Cardiac muscle cell (in vitro differentiated cells and primary cell): Measurements from ENCODE around the gene ANKRD33B. TPM values are rescaled to one million over a fixed set of nuclear protein-coding genes. Genes with fewer than 3 reads are reported as not detected.

Experiments
- DNase-seq, 2 donors: peaks; one replicate each; pipeline versions ENCODE4 v3.0.0 to v3.0.0-alpha.2; 2010 to 2017; ENCODE audit warnings: low read depth in 1 of 2, low spot score in 1 of 2
- H3K27ac ChIP-seq: fragments of 200-600 bp; sonication (generic); 2 replicates; pipeline ENCODE4 v1.5.1; 2016
- H3K27me3 ChIP-seq: fragments of 200-600 bp; sonication (generic); 2 replicates; pipeline ENCODE4 v1.6.0; 2016; ENCODE audit warnings: control low read depth
- H3K36me3 ChIP-seq: fragments of 200-600 bp; sonication (generic); 2 replicates; pipeline ENCODE4 v1.5.1; 2016; ENCODE audit warnings: control low read depth
- H3K4me1 ChIP-seq: fragments of 200-600 bp; sonication (generic); 2 replicates; pipeline ENCODE4 v1.8.1; 2017; ENCODE audit warnings: low read depth, mild to moderate bottlenecking, mixed run types
- H3K4me3 ChIP-seq: fragments of 200-600 bp; sonication (generic); 2 replicates; pipeline ENCODE4 v1.5.1; 2016; ENCODE audit warnings: mild to moderate bottlenecking
- H3K9me3 ChIP-seq: fragments of 200-600 bp; sonication (generic); 2 replicates; pipeline ENCODE4 v1.5.1; 2017; ENCODE audit warnings: low read depth, mild to moderate bottlenecking, control low read depth
- polyA plus RNA-seq: library from polyadenylated mRNA; unstranded; fragments of >200 nt; fragmentation: Nextera tagmentation; extraction: Ambion mirVana; gene quantifications from 2 replicates; pipeline ENCODE4 v1.2.1, GENCODE V29; 2016
- total RNA-seq: library from RNA; depleted of rRNA; stranded (reverse); fragments of >200 nt; gene quantifications from 2 replicates; pipeline ENCODE4 v1.2.3, GENCODE V29; 2016
- TF ChIP-seq, protein P1 (sequence below): IDR thresholded peaks from 2 replicates; pipeline ENCODE4 v1.5.1; 2012; ENCODE audit warnings: low read depth, mild to moderate bottlenecking, low read length

Gene ANKRD33B
- total and polyA plus RNA-seq, 2 experiments from 2014 or later: 5.7 to 14.8 TPM

DNA sequence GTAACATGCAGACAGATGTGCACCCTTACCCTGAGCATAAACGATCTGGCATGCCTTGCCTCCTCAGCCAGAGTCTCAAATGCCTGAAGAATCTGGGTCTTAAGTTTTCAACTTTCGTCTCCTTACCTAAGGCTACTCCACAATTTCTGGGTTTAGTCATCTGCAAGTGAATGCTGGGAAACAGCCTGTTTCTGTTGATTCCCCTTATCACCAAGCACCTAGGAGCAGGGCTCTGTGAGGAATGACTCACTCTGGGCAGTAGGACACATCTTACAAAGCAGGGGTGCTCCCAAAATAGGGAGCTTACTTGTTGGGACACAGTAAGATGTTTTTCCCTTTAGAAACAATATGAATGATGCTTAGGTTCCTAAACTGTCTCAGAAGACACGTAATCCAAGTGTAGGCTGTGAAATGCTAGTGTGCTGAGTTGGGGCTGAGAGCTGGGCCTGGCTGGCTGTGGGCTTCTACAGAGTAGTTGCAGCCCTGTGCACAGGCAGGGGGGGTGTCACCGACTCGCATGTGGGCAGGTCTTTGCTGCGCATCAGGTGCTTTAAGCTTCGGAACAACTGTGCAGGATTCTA, 139.1 kb downstream of the ANKRD33B start:
- H3K27ac ChIP-seq: no peak overlapping the region
- H3K9me3 ChIP-seq: no peaks in the 10 kb centered on the region
- H3K36me3 ChIP-seq: no peaks in the 10 kb centered on the region
- no peaks in the 10 kb centered on the region for H3K4me1 ChIP-seq
- H3K4me3 ChIP-seq: no peak overlapping the region
- DNase-seq: peak in 1 of 2 donors; percentile 35
- H3K27me3 ChIP-seq: no peaks in the 10 kb centered on the region
- TF ChIP-seq, protein P1, sequence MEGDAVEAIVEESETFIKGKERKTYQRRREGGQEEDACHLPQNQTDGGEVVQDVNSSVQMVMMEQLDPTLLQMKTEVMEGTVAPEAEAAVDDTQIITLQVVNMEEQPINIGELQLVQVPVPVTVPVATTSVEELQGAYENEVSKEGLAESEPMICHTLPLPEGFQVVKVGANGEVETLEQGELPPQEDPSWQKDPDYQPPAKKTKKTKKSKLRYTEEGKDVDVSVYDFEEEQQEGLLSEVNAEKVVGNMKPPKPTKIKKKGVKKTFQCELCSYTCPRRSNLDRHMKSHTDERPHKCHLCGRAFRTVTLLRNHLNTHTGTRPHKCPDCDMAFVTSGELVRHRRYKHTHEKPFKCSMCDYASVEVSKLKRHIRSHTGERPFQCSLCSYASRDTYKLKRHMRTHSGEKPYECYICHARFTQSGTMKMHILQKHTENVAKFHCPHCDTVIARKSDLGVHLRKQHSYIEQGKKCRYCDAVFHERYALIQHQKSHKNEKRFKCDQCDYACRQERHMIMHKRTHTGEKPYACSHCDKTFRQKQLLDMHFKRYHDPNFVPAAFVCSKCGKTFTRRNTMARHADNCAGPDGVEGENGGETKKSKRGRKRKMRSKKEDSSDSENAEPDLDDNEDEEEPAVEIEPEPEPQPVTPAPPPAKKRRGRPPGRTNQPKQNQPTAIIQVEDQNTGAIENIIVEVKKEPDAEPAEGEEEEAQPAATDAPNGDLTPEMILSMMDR: no peak

DNA sequence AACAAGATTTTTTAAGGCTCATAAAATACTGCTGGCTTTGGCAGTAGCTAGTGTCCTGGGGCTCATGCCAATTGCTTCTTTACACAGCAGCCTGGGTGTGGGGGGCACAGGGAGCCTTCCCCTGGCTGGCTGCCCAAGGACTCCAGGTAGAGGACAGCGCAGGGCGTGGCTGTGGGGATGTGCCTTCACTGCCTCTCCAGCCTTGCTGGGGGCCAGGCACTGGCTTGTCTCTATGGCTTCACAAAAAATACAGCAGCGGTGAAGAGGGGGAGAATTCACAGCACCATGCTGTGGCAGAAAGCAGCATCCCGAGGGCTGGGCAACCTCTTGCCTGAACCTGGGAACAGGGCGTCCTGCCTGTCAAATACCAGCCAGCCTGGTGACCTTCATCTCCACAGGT, 139.8 kb downstream of the ANKRD33B start:
- Histone ChIP-seq H3K27me3 (no peaks in the 10 kb centered on the region), H3K36me3 (no peaks in the 10 kb centered on the region), H3K4me1 (no peaks in the 10 kb centered on the region), H3K27ac (no peak overlapping the region), H3K9me3 (no peaks in the 10 kb centered on the region), H3K4me3 (no peak overlapping the region)
- DNase-seq: no peak
- TF ChIP-seq, protein P1: no peak

DNA sequence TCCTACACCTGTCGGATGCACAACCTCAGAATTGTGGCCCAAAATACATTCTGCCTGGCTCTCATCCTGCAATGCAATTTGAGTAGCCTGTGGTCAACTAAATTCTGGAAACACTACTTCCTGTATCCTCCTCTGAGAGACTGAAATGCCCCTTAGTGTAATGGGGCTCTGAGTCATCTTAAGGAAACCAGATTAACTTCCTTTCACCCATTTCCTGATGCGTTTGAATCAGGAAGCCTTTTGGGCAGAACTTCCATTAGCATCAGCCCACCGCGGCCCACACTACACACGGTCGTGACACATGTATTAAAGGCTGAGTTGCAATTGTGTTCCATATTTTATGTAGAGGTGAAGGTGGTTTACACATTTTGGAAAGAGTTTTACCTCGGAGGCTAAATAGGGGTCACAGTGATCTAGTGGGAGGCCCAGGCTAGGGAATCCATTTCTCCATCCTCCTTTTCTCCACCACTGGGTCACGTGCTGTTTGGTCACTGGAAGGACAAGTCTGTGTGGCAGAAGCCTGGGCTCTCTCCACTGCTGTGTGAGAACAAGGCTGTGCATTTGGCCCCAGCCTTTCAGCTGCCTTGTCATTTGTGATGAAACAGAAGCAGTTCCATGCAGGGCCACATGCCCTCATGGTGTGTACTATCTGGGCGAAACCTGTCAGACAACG, 141.2 kb downstream of the ANKRD33B start:
- Histone ChIP-seq H3K27ac (no peak overlapping the region), H3K36me3 (no peaks in the 10 kb centered on the region)

DNA sequence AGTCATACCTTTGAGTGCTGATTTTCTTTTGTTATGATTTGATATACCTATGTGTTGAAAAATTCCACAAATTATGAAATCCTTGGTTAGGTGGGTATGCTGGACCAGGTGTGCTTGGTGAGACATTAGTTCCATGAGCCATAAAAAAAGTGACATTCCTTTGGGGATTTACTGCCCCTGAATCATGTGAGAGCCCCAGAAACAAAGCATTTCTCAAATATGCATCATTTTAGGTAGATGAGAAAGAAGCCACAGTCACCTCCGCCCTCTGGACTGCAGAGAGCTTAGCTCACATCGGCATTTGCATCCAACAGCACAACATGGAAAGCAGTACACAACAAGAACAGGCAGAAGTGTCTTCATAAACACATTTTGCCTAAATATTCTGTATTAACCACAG, 141.9 kb downstream of the ANKRD33B start:
- H3K4me3 ChIP-seq: no peak overlapping the region
- TF ChIP-seq, protein P1: no peak
- no peaks in the 10 kb centered on the region for H3K4me1 ChIP-seq
- no peaks in the 10 kb centered on the region for H3K27me3 ChIP-seq
- no peaks in the 10 kb centered on the region for H3K9me3 ChIP-seq
- no peak for DNase-seq
- no peaks in the 10 kb centered on the region for H3K36me3 ChIP-seq
- H3K27ac ChIP-seq: no peak overlapping the region

More for the DNA sequence above, 141.2 kb downstream of the ANKRD33B start:
- Histone ChIP-seq H3K4me3 (no peak overlapping the region), H3K9me3 (no peaks in the 10 kb centered on the region), H3K27me3 (no peaks in the 10 kb centered on the region), H3K4me1 (no peaks in the 10 kb centered on the region)
- TF ChIP-seq, protein P1: no peak
- peak in 1 of 2 donors; percentile 78 for DNase-seq

DNA sequence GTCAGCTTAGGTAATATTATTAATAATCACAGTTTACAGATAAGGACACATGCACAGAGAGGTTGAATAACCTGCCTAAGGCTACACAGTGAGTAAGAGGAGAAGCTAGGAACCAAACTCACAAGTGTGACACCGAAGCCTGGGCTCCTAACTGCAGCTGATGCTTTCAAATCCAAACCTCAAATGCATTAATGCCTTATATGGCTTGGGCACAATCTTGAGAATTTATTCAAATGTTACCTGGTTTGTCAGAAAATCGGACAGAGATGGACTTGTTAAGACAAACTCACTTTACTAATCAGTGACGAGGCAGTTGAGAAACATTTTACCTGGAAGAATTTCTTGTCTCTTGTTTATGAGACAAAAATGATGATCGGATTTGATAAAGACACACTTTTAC, 142.5 kb downstream of the ANKRD33B start:
- TF ChIP-seq, protein P1: no peak
- no peak overlapping the region for H3K27ac ChIP-seq
- H3K27me3 ChIP-seq: no peaks in the 10 kb centered on the region

More for the DNA sequence above, 142.5 kb downstream of the ANKRD33B start:
- no peak overlapping the region for H3K4me3 ChIP-seq
- H3K36me3 ChIP-seq: no peaks in the 10 kb centered on the region
- H3K4me1 ChIP-seq: no peaks in the 10 kb centered on the region
- H3K9me3 ChIP-seq: no peaks in the 10 kb centered on the region
- no peak for DNase-seq

Other genes with a start within 250 kb of the ANKRD33B start
- 54.8 and 75.1 TPM in 2 replicates for gene MARCHF6, start 210.4 kb upstream of the ANKRD33B start, total RNA-seq
- gene MARCHF6, start 210.4 kb upstream of the ANKRD33B start, polyA plus RNA-seq: 56.8 and 120 TPM in 2 replicates
- 1.3 and 1.4 TPM in 2 replicates for gene ROPN1L, start 122.2 kb upstream of the ANKRD33B start, total RNA-seq
- 1.3 TPM in 1 of 2 replicates, not detected in the other for gene ROPN1L, start 122.2 kb upstream of the ANKRD33B start, polyA plus RNA-seq
- gene DAP, start 197.2 kb downstream of the ANKRD33B start, total RNA-seq: 28.9 and 30.0 TPM in 2 replicates
- 91.6 and 105 TPM in 2 replicates for gene DAP, start 197.2 kb downstream of the ANKRD33B start, polyA plus RNA-seq